K562 (cell line): ENCODE results near the gene OSBPL3. TPM values are rescaled to one million over a fixed set of nuclear protein-coding genes. Genes with fewer than 3 reads are reported as not detected.
A peak's percentile ranks its signal among the peaks of the same experiment; 100 is the strongest.

Experiments
- CBFA2T3 ChIP-seq: fragments of 450-650 bp; IDR thresholded peaks from 2 replicates; pipeline ENCODE4 v1.6.1; 2017
- DACH1 ChIP-seq: fragments of 450-650 bp; IDR thresholded peaks from 2 replicates; pipeline ENCODE4 v1.6.1; 2018; ENCODE audit not compliant: partially characterized antibody
- ETV6 ChIP-seq, 3 experiments: fragments of 150-350 bp in 1 of 3; sonication (generic) in 1 of 3; formaldehyde crosslinking in 1 of 3; IDR thresholded peaks; 2 replicates each; pipeline versions ENCODE4 v1.6.1 to v1.8.0; 2014 to 2022; ENCODE audit warnings: borderline replicate concordance in 2 of 3, low read depth in 2 of 3, antibody characterized with exemption in 1 of 3, low read length in 1 of 3, mild to moderate bottlenecking in 1 of 3, missing genetic modification reagents in 1 of 3
- GTF2F1 ChIP-seq: IDR thresholded peaks from 2 replicates; pipeline ENCODE4 v1.6.1; 2011; ENCODE audit warnings: low read depth, low read length, improper control_type of control experiment
- MAFF ChIP-seq: IDR thresholded peaks from 2 replicates; pipeline ENCODE4 v1.6.1; 2012; ENCODE audit warnings: low read length, improper control_type of control experiment
- MAZ ChIP-seq, 2 experiments: fragments of 450-650 bp in 1 of 2; sonication (generic) in 1 of 2; formaldehyde crosslinking; IDR thresholded peaks in 1 of 2; conservative IDR thresholded peaks in 1 of 2; 2 replicates each; pipeline versions ENCODE4 v1.4.0 to v1.5.0; 2020; ENCODE audit warnings: mild to moderate bottlenecking in 1 of 2, missing genetic modification reagents in 1 of 2
- MYNN ChIP-seq, 2 experiments: sonication (generic); formaldehyde crosslinking in 1 of 2; IDR thresholded peaks; 2 replicates each; pipeline versions ENCODE4 v1.5.0 to v1.6.1; 2016 to 2020; ENCODE audit warnings: antibody characterized with exemption in 1 of 2, missing genetic modification reagents in 1 of 2
- PPARD ChIP-seq: fragments of 250-450 bp; sonication (Bioruptor Pico); IDR thresholded peaks from 2 replicates; pipeline ENCODE4 v1.8.0; 2022; ENCODE audit warnings: inconsistent platforms, mild to moderate bottlenecking, moderate library complexity
- PTRF ChIP-seq: fragments of 450-650 bp; IDR thresholded peaks from 2 replicates; pipeline ENCODE4 v1.6.1; 2016; ENCODE audit warnings: mild to moderate bottlenecking, missing genetic modification characterization, missing compliant biosample characterization
- RCOR1 ChIP-seq, 2 experiments: IDR thresholded peaks; 2 replicates each; pipeline ENCODE4 v1.6.1; 2012; ENCODE audit warnings: low read depth in 2 of 2, low read length in 2 of 2, borderline replicate concordance in 1 of 2, improper control_type of control experiment in 1 of 2
- SIN3A ChIP-seq, 2 experiments: fragments of 150-350 bp in 1 of 2; IDR thresholded peaks; 2 replicates each; pipeline ENCODE4 v1.6.1; 2011 to 2016; ENCODE audit warnings: borderline replicate concordance in 2 of 2, low read depth in 2 of 2, low read length in 2 of 2, mild to moderate bottlenecking in 2 of 2, moderate library complexity in 2 of 2; ENCODE audit not compliant: control insufficient read depth in 1 of 2
- SMAD4 ChIP-seq: fragments of 250-450 bp; sonication (Bioruptor Pico); conservative IDR thresholded peaks from 2 replicates; pipeline ENCODE4 v1.8.0; 2021; ENCODE audit warnings: inconsistent platforms, mild to moderate bottlenecking, moderate library complexity
- SOX6 ChIP-seq: fragments of 450-650 bp; IDR thresholded peaks from 2 replicates; pipeline ENCODE4 v1.6.1; 2014; ENCODE audit warnings: mild to moderate bottlenecking
- TAF9B ChIP-seq: fragments of 450-650 bp; IDR thresholded peaks from 2 replicates; pipeline ENCODE4 v1.6.1; 2018; ENCODE audit warnings: mild to moderate bottlenecking; ENCODE audit not compliant: partially characterized antibody
- U2AF1 ChIP-seq: fragments of 200-400 bp; formaldehyde crosslinking; optimal IDR thresholded peaks from 2 replicates; pipeline ENCODE3; 2017; ENCODE audit warnings: mild to moderate bottlenecking, low read depth, low read length, moderate library complexity
- ZNF408 ChIP-seq: fragments of 250-450 bp; sonication (Bioruptor Pico); IDR thresholded peaks from 2 replicates; pipeline ENCODE4 v1.4.0; 2020; ENCODE audit warnings: low read depth, mild to moderate bottlenecking, moderate library complexity
- ZNF696 ChIP-seq: fragments of 250-450 bp; sonication (Bioruptor Pico); conservative IDR thresholded peaks from 2 replicates; pipeline ENCODE4 v1.4.0; 2020; ENCODE audit warnings: mild to moderate bottlenecking, moderate library complexity
- polyA plus RNA-seq, 8 experiments: library from polyadenylated mRNA; depleted of rRNA in 4 of 8; stranded (reverse) in 5 of 8; unstranded in 3 of 8; fragments of >200 nt; fragmentation: Nextera tagmentation in 2 of 8; fragmentation: Illumina TruSeq in 1 of 8; extraction: Ambion mirVana in 2 of 8; extraction: Trizol in 1 of 8; gene quantifications; 2 replicates each; pipeline versions ENCODE4 v1.2.1 to v1.2.3, GENCODE V29; 2011 to 2014; ENCODE audit warnings: inconsistent platforms in 1 of 8, missing spikeins in 1 of 8
- total RNA-seq, 7 experiments: library from RNA; depleted of rRNA in 6 of 7; stranded (reverse); fragments of >200 nt in 6 of 7; fragmentation: Illumina TruSeq in 2 of 7; extraction: Trizol in 2 of 7; gene quantifications; 2 replicates each; pipeline versions ENCODE4 v1.2.1 to v1.2.3, GENCODE V29; 2011 to 2021; ENCODE audit warnings: low replicate concordance in 1 of 7
- TF ChIP-seq, protein P1 (sequence below): sonication (generic); IDR thresholded peaks from 2 replicates; pipeline ENCODE4 v1.6.1; 2016
- TF ChIP-seq, protein P2 (sequence below): sonication (generic); formaldehyde crosslinking; IDR thresholded peaks from 2 replicates; pipeline ENCODE4 v1.9.0; 2022; ENCODE audit warnings: mild to moderate bottlenecking, missing genetic modification reagents

OSBPL3 gene
- total and polyA plus RNA-seq, 9 of the 15 experiments (the other 6 are each of a cell fraction or from before 2014, with no cell fraction given): 4.8 to 37.2 (median 26.5) TPM

DNA sequence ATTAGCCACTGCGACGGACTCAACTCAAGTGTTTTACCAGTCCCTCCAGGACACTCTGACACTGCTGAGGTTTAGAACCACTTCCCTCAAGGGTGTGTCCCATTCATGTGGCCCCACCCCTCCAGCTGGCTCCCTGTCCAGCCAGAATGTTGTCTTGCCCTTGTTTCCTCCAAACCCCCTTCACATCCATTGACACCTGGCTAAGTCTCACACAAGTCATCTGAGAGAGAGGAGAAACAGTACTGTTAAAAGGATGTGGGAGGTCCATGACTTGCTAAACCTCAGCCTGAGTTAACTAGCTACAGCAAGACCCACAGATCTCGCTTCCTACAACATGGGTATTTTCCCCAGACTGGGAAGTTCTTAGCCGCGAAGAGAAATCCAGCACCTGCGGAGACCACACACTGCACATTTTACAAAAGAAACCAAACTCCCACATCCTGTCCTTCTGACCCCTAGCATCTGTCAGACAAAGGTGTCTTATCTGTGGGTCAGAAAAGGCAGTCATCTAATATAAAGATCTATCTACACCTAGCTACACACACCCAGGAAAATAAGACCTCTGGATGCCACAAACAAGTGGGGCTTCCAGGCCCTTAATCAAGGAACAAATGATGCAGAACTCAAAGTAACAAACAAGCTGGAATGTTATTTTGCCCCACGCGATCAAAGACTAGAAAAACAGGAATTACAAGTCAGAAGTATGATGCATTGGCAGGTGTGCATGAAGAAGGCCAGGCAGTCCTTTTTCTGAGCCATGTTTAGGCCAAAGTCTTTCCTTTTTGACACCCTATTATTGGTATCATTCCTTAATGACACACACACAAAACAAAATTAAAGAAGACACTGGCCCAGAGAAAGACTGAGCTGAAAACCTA is 13.9 kb downstream of the OSBPL3 start (continued):
- TF ChIP-seq GTF2F1 (no peak), SMAD4 (CRISPR knock-in tag) (no peak), ETV6 (IDR thresholded peaks at IDR 0.05; ENCODE audit: borderline replicate concordance in 1 of 2, low read depth in 2 of 2, low read length in 1 of 2) (no peak), ETV6 (CRISPR knock-in tag; IDR thresholded peaks at IDR 0.05; ENCODE audit: borderline replicate concordance) (no peak), RCOR1 (IDR thresholded peaks at IDR 0.05; ENCODE audit: borderline replicate concordance in 1 of 2, low read depth in 2 of 2, low read length in 2 of 2) (0 out of 4 replicates have a peak, but pooled peaks of 1 of the 2 experiments have one; percentile 16), ZNF408 (CRISPR knock-in tag) (no peak), CBFA2T3 (peak; percentile 41), SOX6 (peak; percentile 46; the same call in 1 of the 2 replicates), TAF9B (no peak), MYNN (IDR thresholded peaks at IDR 0.05) (no peak), MYNN (CRISPR knock-in tag; IDR thresholded peaks at IDR 0.05) (no peak), SIN3A (IDR thresholded peaks at IDR 0.05; ENCODE audit: borderline replicate concordance in 2 of 2, control insufficient read depth in 1 of 2, low read depth in 2 of 2, low read length in 2 of 2) (peak in 1 of 2 experiments; percentile 48; a peak in 1 of 4 replicates), PPARD (CRISPR knock-in tag) (no peak), MAFF (no peak), DACH1 (peak; percentile 47), U2AF1 (no peak), ZNF696 (CRISPR knock-in tag) (no peak), PTRF (no peak), MAZ (CRISPR knock-in tag; conservative IDR thresholded peaks at IDR 0.05 in 1 of 2, IDR thresholded peaks at IDR 0.05 in 1 of 2) (0 out of 4 replicates have a peak, but pooled peaks of 1 of the 2 experiments have one; percentile 41)
- TF ChIP-seq, protein P1, sequence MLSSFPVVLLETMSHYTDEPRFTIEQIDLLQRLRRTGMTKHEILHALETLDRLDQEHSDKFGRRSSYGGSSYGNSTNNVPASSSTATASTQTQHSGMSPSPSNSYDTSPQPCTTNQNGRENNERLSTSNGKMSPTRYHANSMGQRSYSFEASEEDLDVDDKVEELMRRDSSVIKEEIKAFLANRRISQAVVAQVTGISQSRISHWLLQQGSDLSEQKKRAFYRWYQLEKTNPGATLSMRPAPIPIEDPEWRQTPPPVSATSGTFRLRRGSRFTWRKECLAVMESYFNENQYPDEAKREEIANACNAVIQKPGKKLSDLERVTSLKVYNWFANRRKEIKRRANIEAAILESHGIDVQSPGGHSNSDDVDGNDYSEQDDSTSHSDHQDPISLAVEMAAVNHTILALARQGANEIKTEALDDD: peak; percentile 91
- TF ChIP-seq, protein P2, sequence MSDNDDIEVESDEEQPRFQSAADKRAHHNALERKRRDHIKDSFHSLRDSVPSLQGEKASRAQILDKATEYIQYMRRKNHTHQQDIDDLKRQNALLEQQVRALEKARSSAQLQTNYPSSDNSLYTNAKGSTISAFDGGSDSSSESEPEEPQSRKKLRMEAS (CRISPR knock-in tag): no peak
